Caco-2 (cell line): ENCODE data around the gene SYT7. TPM values are rescaled to one million over a fixed set of nuclear protein-coding genes. Genes with fewer than 3 reads are reported as not detected.
A peak's percentile ranks its signal among the peaks of the same experiment; 100 is the strongest.

Experiments
- BruUV-seq: library from RNA; stranded (reverse); fragments of 400-500 nt; replicated peaks from 2 replicates; lab custom pipeline; 2021; lab: Mats Ljungman, UMichigan
- CTCF ChIA-PET: fragments of 300-600 bp; sonication (Branson Sonifier 250); formaldehyde crosslinking; loops from one replicate; lab custom pipeline; 2022; ENCODE audit warnings: antibody characterized with exemption; lab: Charles Lee
- POLR2A ChIA-PET: fragments of 300-600 bp; sonication (Branson Sonifier 250); formaldehyde crosslinking; loops from one replicate; lab custom pipeline; 2022; ENCODE audit warnings: antibody characterized with exemption; lab: Charles Lee
- DNase-seq, 2 experiments: peaks; one replicate each; pipeline versions ENCODE4 v3.0.0 to v3.0.0-alpha.2; 2020 to 2022
- H3K27me3 ChIP-seq: replicated peaks from 2 replicates; pipeline ENCODE4 v1.6.0; 2011; ENCODE audit warnings: low read length; ENCODE audit not compliant: control insufficient read depth, insufficient read depth
- H3K36me3 ChIP-seq: 2 replicates; pipeline ENCODE4 v1.5.1; 2011; ENCODE audit warnings: low read length; ENCODE audit not compliant: control insufficient read depth, insufficient read depth
- H3K4me1 ChIP-seq: fragments of 250-450 bp; sonication (Bioruptor Pico); 2 replicates; pipeline ENCODE4 v1.5.1; 2020; ENCODE audit warnings: mild to moderate bottlenecking
- H3K4me3 ChIP-seq: 2 replicates; pipeline ENCODE4 v1.5.1; 2011; ENCODE audit warnings: low read depth, mild to moderate bottlenecking, control low read depth, low read length
- H3K9me3 ChIP-seq: fragments of 250-450 bp; sonication (Bioruptor Pico); 2 replicates; pipeline ENCODE4 v1.5.1; 2020; ENCODE audit warnings: mild to moderate bottlenecking, moderate library complexity
- H3K27ac Mint-ChIP-seq: one replicate; pipeline ENCODE4 v1.8.0; 2022; ENCODE audit warnings: mixed read lengths; ENCODE audit not compliant: unreplicated experiment
- H3K27me3 Mint-ChIP-seq: one replicate; pipeline ENCODE4 v1.8.0; 2022; ENCODE audit warnings: mixed read lengths; ENCODE audit not compliant: insufficient read depth, unreplicated experiment
- H3K36me3 Mint-ChIP-seq: one replicate; pipeline ENCODE4 v1.8.0; 2022; ENCODE audit warnings: mild to moderate bottlenecking, mixed read lengths; ENCODE audit not compliant: insufficient read depth, unreplicated experiment
- H3K4me1 Mint-ChIP-seq: one replicate; pipeline ENCODE4 v1.8.0; 2022; ENCODE audit warnings: low read depth, mixed read lengths; ENCODE audit not compliant: unreplicated experiment
- H3K4me3 Mint-ChIP-seq: one replicate; pipeline ENCODE4 v1.8.0; 2022; ENCODE audit warnings: mild to moderate bottlenecking, moderate library complexity, mixed read lengths; ENCODE audit not compliant: unreplicated experiment
- H3K9me3 Mint-ChIP-seq: one replicate; pipeline ENCODE4 v1.8.0; 2022; ENCODE audit warnings: mixed read lengths; ENCODE audit not compliant: unreplicated experiment
- CTCF ChIP-seq, 2 experiments: fragments of 200-600 bp in 1 of 2; IDR thresholded peaks; 1 replicate in 1 of 2; 2 replicates in 1 of 2; pipeline versions ENCODE4 v1.5.1 to v1.8.0; 2011 to 2022; ENCODE audit warnings: antibody characterized with exemption in 1 of 2, control low read depth in 1 of 2, inconsistent platforms in 1 of 2, low read depth in 1 of 2, low read length in 1 of 2, mild to moderate bottlenecking in 1 of 2, moderate library complexity in 1 of 2; ENCODE audit not compliant: insufficient read depth in 1 of 2, severe bottlenecking in 1 of 2, unreplicated experiment in 1 of 2
- intact Hi-C: fragments of 100-400 bp; cut with micrococcal nuclease; formaldehyde crosslinking; loops from one replicate; pipeline ENCODE4 v1.10.0; 2022; ENCODE audit not compliant: unreplicated experiment
- total RNA-seq: library from RNA; stranded (reverse); gene quantifications from 2 replicates; pipeline ENCODE4 v1.2.3, GENCODE V29; 2022

The SYT7 gene
- total RNA-seq, 1 experiment from 2014 or later = 33.5 TPM

- POLR2A ChIA-PET = no interaction called here
- intact Hi-C loops = loop anchor here (2.0 kb wide), 1 partner anchor 111 kb away; no protein-coding TSS in a partner anchor
- TF ChIP-seq CTCF (IDR thresholded peaks at IDR 0.05; ENCODE audit: insufficient read depth in 1 of 2, low read depth in 1 of 2, low read length in 1 of 2, severe bottlenecking in 1 of 2, unreplicated experiment in 1 of 2) = no peak
- CTCF ChIA-PET = interaction anchor here (2.3 to 2.4 kb wide), 2 partner anchors 7 to 38 kb away, joined by 16 to 33 read pairs; partner anchors contain the start of gene LRRC10B
- H3K36me3 Mint-ChIP-seq = peaks cover 8% of the 10 kb centered on the region
- peaks cover 23% of the 10 kb centered on the region for H3K4me1 Mint-ChIP-seq
- no peaks in the 10 kb centered on the region for H3K27me3 Mint-ChIP-seq
- no peak overlapping the region for H3K4me3 Mint-ChIP-seq
- H3K27ac Mint-ChIP-seq = no peak overlapping the region
- DNase-seq = no peak
- no peak overlapping the region for H3K4me3 ChIP-seq
- BruUV-seq = no TSS peak
- H3K9me3 ChIP-seq = no peaks in the 10 kb centered on the region
- no peaks in the 10 kb centered on the region; the same call in 1 of the 2 replicates for H3K36me3 ChIP-seq
- H3K27me3 ChIP-seq = no peaks in the 10 kb centered on the region
- peaks cover 23% of the 10 kb centered on the region for H3K4me1 ChIP-seq
- no peaks in the 10 kb centered on the region for H3K9me3 Mint-ChIP-seq
Measured at GRCh38 chr11:61515686-61516085, 65.2 kb downstream of the SYT7 start.

- intact Hi-C loops = no loop called here
- Histone ChIP-seq H3K27me3 (no peaks in the 10 kb centered on the region), H3K4me1 (peaks cover 29% of the 10 kb centered on the region), H3K4me3 (no peak overlapping the region), H3K9me3 (no peaks in the 10 kb centered on the region), H3K36me3 (no peaks in the 10 kb centered on the region)
- peak overlapping the region; percentile 42 for H3K4me3 Mint-ChIP-seq
- peak overlapping the region; percentile 63 for H3K27ac Mint-ChIP-seq
- CTCF ChIA-PET = interaction anchor here (0.8 to 1.9 kb wide), 9 partner anchors 18 to 219 kb away, joined by 3 to 7 read pairs (median 4); no protein-coding TSS in a partner anchor
- TF ChIP-seq CTCF (IDR thresholded peaks at IDR 0.05; ENCODE audit: insufficient read depth in 1 of 2, low read depth in 1 of 2, low read length in 1 of 2, severe bottlenecking in 1 of 2, unreplicated experiment in 1 of 2) = no peak
- no peaks in the 10 kb centered on the region for H3K9me3 Mint-ChIP-seq
- H3K36me3 Mint-ChIP-seq = peaks cover 4% of the 10 kb centered on the region
- H3K4me1 Mint-ChIP-seq = peaks cover 23% of the 10 kb centered on the region
- peak in 1 of 2 experiments; percentile 55 for DNase-seq
- H3K27me3 Mint-ChIP-seq = no peaks in the 10 kb centered on the region
- no TSS peak for BruUV-seq
- POLR2A ChIA-PET = interaction anchor here (0.6 kb wide), 1 partner anchor 37 kb away, joined by 3 read pairs; no protein-coding TSS in a partner anchor
Measured at GRCh38 chr11:61514050-61514917, 66.6 kb downstream of the SYT7 start.

- Mint-ChIP-seq H3K27ac (peak overlapping the region; percentile 63), H3K36me3 (no peaks in the 10 kb centered on the region), H3K27me3 (no peaks in the 10 kb centered on the region), H3K9me3 (no peaks in the 10 kb centered on the region), H3K4me3 (peak overlapping the region; percentile 42), H3K4me1 (peaks cover 23% of the 10 kb centered on the region)
- Histone ChIP-seq H3K4me3 (no peak overlapping the region), H3K4me1 (peaks cover 29% of the 10 kb centered on the region), H3K27me3 (no peaks in the 10 kb centered on the region), H3K9me3 (no peaks in the 10 kb centered on the region), H3K36me3 (no peaks in the 10 kb centered on the region)
- peak; percentile 49 to 79 for DNase-seq
- TF ChIP-seq CTCF (IDR thresholded peaks at IDR 0.05; ENCODE audit: insufficient read depth in 1 of 2, low read depth in 1 of 2, low read length in 1 of 2, severe bottlenecking in 1 of 2, unreplicated experiment in 1 of 2) = no peak
- ChIA-PET POLR2A (interaction anchor here (0.5 kb wide), 1 partner anchor 165 kb away, joined by 6 read pairs; no protein-coding TSS in a partner anchor), CTCF (interaction anchor here (1.2 to 1.9 kb wide), 3 partner anchors 19 to 125 kb away, joined by 4 to 7 read pairs (median 4); no protein-coding TSS in a partner anchor)
- no TSS peak for BruUV-seq
- intact Hi-C loops = no loop called here
Measured at GRCh38 chr11:61513143-61513765, 67.6 kb downstream of the SYT7 start.
